Body of pancreas (tissue), 4 donors: ENCODE data around the gene NT5M. TPM values are rescaled to one million over a fixed set of nuclear protein-coding genes. Genes with fewer than 3 reads are reported as not detected.

ENCODE experiments used
- ATAC-seq: fragments of 150-250 bp; one replicate; pipeline ENCODE4 v1.9.1; 2016
- DNase-seq, 4 donors: peaks; one replicate each; pipeline ENCODE4 v3.0.0-alpha.2; 2019
- H3K27ac ChIP-seq, 4 donors: fragments of 200-600 bp; sonication (generic); 1 replicate in 3 of 4; 2 replicates in 1 of 4; pipeline versions ENCODE4 v1.5.1 to v1.6.1; 2016 to 2019; ENCODE audit warnings: mild to moderate bottlenecking in 1 of 4, mixed read lengths in 1 of 4, moderate library complexity in 1 of 4
- H3K27me3 ChIP-seq, 2 donors: fragments of 200-600 bp; sonication (generic); one replicate each; pipeline ENCODE4 v1.6.0; 2016; ENCODE audit warnings: mild to moderate bottlenecking in 1 of 2
- H3K36me3 ChIP-seq, 2 donors: fragments of 200-600 bp; sonication (generic); replicated peaks in 1 of 2; 2 replicates each; pipeline ENCODE4 v1.5.1; 2016; ENCODE audit warnings: low read depth in 2 of 2; ENCODE audit not compliant: insufficient read depth in 1 of 2
- H3K4me1 ChIP-seq: fragments of 200-600 bp; sonication (generic); one replicate; pipeline ENCODE4 v1.6.0; 2016
- H3K4me3 ChIP-seq, 2 donors: fragments of 200-600 bp; sonication (generic); 1 replicate in 1 of 2; 2 replicates in 1 of 2; pipeline ENCODE4 v1.5.1; 2016 to 2019
- H3K9me3 ChIP-seq, 3 donors: fragments of 200-600 bp; sonication (generic); 1 replicate in 2 of 3; 2 replicates in 1 of 3; pipeline ENCODE4 v1.5.1; 2016
- CTCF ChIP-seq, 7 experiments: fragments of 450-650 bp in 4 of 7; fragments of 200-600 bp in 3 of 7; sonication (generic) in 3 of 7; IDR thresholded peaks; one replicate each; pipeline ENCODE4 v1.5.1; 2016 to 2019; ENCODE audit warnings: antibody characterized with exemption in 7 of 7
- POLR2A ChIP-seq, 3 donors: fragments of 450-650 bp; IDR thresholded peaks; one replicate each; pipeline ENCODE4 v1.6.1; 2016; ENCODE audit warnings: antibody characterized with exemption in 3 of 3, mild to moderate bottlenecking in 2 of 3
- WGBS, 2 donors: methylation state at CpG; one replicate each; pipeline ENCODE4 v1.1.5; 2017; 5-methylcytosine and 5-hydroxymethylcytosine counted together
- intact Hi-C: fragments of 100-400 bp; cut with DNase I; formaldehyde crosslinking; loops from one replicate; pipeline ENCODE4 v1.15.1; 2023
- total RNA-seq, 2 donors: library from RNA; depleted of rRNA; stranded (reverse); fragments of >200 nt; gene quantifications; one replicate each; pipeline ENCODE4 v1.1.0, GENCODE V29; 2016

Gene NT5M
- total RNA-seq, 2 donors from 2014 or later = 1.0 to 1.3 TPM

GRCh38 chr17:17315142-17315821 lies 12.1 kb downstream of the NT5M start:
- H3K4me3 ChIP-seq = no peak overlapping the region
- H3K27me3 ChIP-seq = no peaks in the 10 kb centered on the region
- no peak for ATAC-seq
- no peak for DNase-seq
- H3K27ac ChIP-seq = no peak overlapping the region
- 81 to 87% methylated on average over 4 to 6 of the region's 6 CpGs for WGBS, 2 donors
- intact Hi-C loops = no loop called here
- H3K9me3 ChIP-seq = no peaks in the 10 kb centered on the region
- no peaks in the 10 kb centered on the region for H3K36me3 ChIP-seq
- TF ChIP-seq CTCF (IDR thresholded peaks at IDR 0.05) = no peak
- TF ChIP-seq POLR2A (IDR thresholded peaks at IDR 0.05) = no peak
- peaks cover 6% of the 10 kb centered on the region for H3K4me1 ChIP-seq

GRCh38 chr17:17320188-17320910 lies 17.2 kb downstream of the NT5M start:
- Histone ChIP-seq H3K4me3 (no peak overlapping the region), H3K27me3 (no peaks in the 10 kb centered on the region), H3K9me3 (no peaks in the 10 kb centered on the region), H3K36me3 (no peaks in the 10 kb centered on the region), H3K27ac (no peak overlapping the region), H3K4me1 (no peaks in the 10 kb centered on the region)
- 87 to 88% methylated on average over 16 of the region's 16 CpGs for WGBS, 2 donors
- DNase-seq (no peak), ATAC-seq (peak; percentile 18)
- TF ChIP-seq POLR2A (IDR thresholded peaks at IDR 0.05) (no peak), CTCF (IDR thresholded peaks at IDR 0.05) (no peak)
- intact Hi-C loops = no loop called here

GRCh38 chr17:17320911-17321220 lies 17.7 kb downstream of the NT5M start:
- Histone ChIP-seq H3K4me1 (no peaks in the 10 kb centered on the region), H3K4me3 (no peak overlapping the region), H3K36me3 (no peaks in the 10 kb centered on the region), H3K9me3 (no peaks in the 10 kb centered on the region), H3K27me3 (no peaks in the 10 kb centered on the region), H3K27ac (no peak overlapping the region)
- WGBS, 2 donors = 81 to 83% methylated on average over 10 of the region's 10 CpGs
- intact Hi-C loops = no loop called here
- DNase-seq (no peak), ATAC-seq (no peak)
- no peak for TF ChIP-seq POLR2A (IDR thresholded peaks at IDR 0.05)
- TF ChIP-seq CTCF (IDR thresholded peaks at IDR 0.05) = no peak

- Histone ChIP-seq H3K4me3 (no peak overlapping the region), H3K27me3 (no peaks in the 10 kb centered on the region), H3K4me1 (no peaks in the 10 kb centered on the region), H3K9me3 (no peaks in the 10 kb centered on the region), H3K27ac (no peak overlapping the region), H3K36me3 (no peaks in the 10 kb centered on the region)
- TF ChIP-seq CTCF (IDR thresholded peaks at IDR 0.05) (no peak), POLR2A (IDR thresholded peaks at IDR 0.05) (no peak)
- 81 to 82% methylated on average over 11 of the region's 11 CpGs for WGBS, 2 donors
- ATAC-seq (no peak), DNase-seq (no peak)
- intact Hi-C loops = no loop called here
Measured at GRCh38 chr17:17321356-17322025, 18.3 kb downstream of the NT5M start.
